Activated CD8-positive, alpha-beta memory T cell treated with anti-CD3 and anti-CD28 coated beads, Interleukin-2, amount 50 U/mL, for 1 hour (primary cell): Measurements from ENCODE around the gene SCN7A.
"Not testable (repeated sequence)": the region's sequence is repeated elsewhere in the genome, so short reads cannot be mapped to it uniquely, and the experiment has no call there.

Experiments
- DNase-seq: peaks from one replicate; pipeline ENCODE4 v3.0.0-alpha.2; 2020; ENCODE audit errors: extremely low read depth

The SCN7A gene

GRCh38 chr2:166360426-166360825, 133.6 kb downstream of the SCN7A start:
- no peak for DNase-seq

- not testable (repeated sequence) for DNase-seq
These were observed 136.1 kb downstream of the SCN7A start for GRCh38 chr2:166357950-166358321.

GRCh38 chr2:166357068-166357949, 136.7 kb downstream of the SCN7A start:
- no peak for DNase-seq
